ENCODE results near the gene FAM98B. TPM values are rescaled to one million over a fixed set of nuclear protein-coding genes. Genes with fewer than 3 reads are reported as not detected.

The FAM98B gene
- polyA plus RNA-seq, 2 of the 4 experiments (the other 2 are of a cell fraction), result 16.5 to 18.8 TPM

- TF ChIP-seq HEYL (CRISPR knock-in tag; IDR thresholded peaks at IDR 0.05) (no peak), NPAS2 (CRISPR knock-in tag; IDR thresholded peaks at IDR 0.05; ENCODE audit: borderline replicate concordance) (no peak), KDM1A (IDR thresholded peaks at IDR 0.05; ENCODE audit: low read depth) (no peak), EP300 (IDR thresholded peaks at IDR 0.05) (no peak), TP53 (CRISPR knock-in tag; IDR thresholded peaks at IDR 0.05) (no peak), FOSB (CRISPR knock-in tag; IDR thresholded peaks at IDR 0.05) (no peak), HOXB5 (CRISPR knock-in tag; IDR thresholded peaks at IDR 0.05) (no peak), BCL3 (IDR thresholded peaks at IDR 0.05) (no peak), MAZ (IDR thresholded peaks at IDR 0.05; ENCODE audit: borderline replicate concordance, low read depth, low read length) (no peak), SMC3 (IDR thresholded peaks at IDR 0.05) (no peak), ZFP36 (IDR thresholded peaks at IDR 0.05; ENCODE audit: borderline replicate concordance, partially characterized antibody) (no peak), MAFK (IDR thresholded peaks at IDR 0.05; ENCODE audit: partially characterized antibody) (no peak), EHMT2 (IDR thresholded peaks at IDR 0.05; ENCODE audit: low read depth) (no peak), HES2 (IDR thresholded peaks at IDR 0.05) (no peak), CTCF (IDR thresholded peaks at IDR 0.05) (no peak), HDAC2 (IDR thresholded peaks at IDR 0.05) (no peak), CHD2 (IDR thresholded peaks at IDR 0.05; ENCODE audit: low read length, partially characterized antibody) (no peak), ZSCAN20 (CRISPR knock-in tag; IDR thresholded peaks at IDR 0.05) (no peak), E2F6 (IDR thresholded peaks at IDR 0.05; ENCODE audit: borderline replicate concordance, low read depth) (no peak)
- ChIA-PET POLR2A (no interaction called here), CTCF (interaction anchor here (1.3 kb wide), 1 partner anchor 41 kb away, joined by 4 read pairs; no protein-coding TSS in a partner anchor)
- WGBS (ENCODE audit: missing lambda C conversion rate), result 72% methylated on average over 4 of the region's 4 CpGs
- no peak overlapping the region for H3K27ac ChIP-seq
- no peak overlapping the region for H3K4me2 ChIP-seq
- H3K4me3 ChIP-seq, result no peak overlapping the region
- no peaks in the 10 kb centered on the region for H3K9me3 ChIP-seq
- FAIRE-seq (no peak), DNase-seq (ENCODE audit: low read depth in 1 of 2, low spot score in 1 of 2) (no peak), ATAC-seq (no peak)
- no peaks in the 10 kb centered on the region for H3K4me1 ChIP-seq
Measured at GRCh38 chr15:38522922-38523321, 69.0 kb downstream of the FAM98B start.

GRCh38 chr15:38524156-38524555, 70.2 kb downstream of the FAM98B start:
- no peak for TF ChIP-seq REST (IDR thresholded peaks at IDR 0.05)
- TF ChIP-seq NPAS2 (CRISPR knock-in tag; IDR thresholded peaks at IDR 0.05; ENCODE audit: borderline replicate concordance), result no peak
- TF ChIP-seq KDM1A (IDR thresholded peaks at IDR 0.05; ENCODE audit: low read depth), result no peak
- TF ChIP-seq ELK1 (IDR thresholded peaks at IDR 0.05; ENCODE audit: low read depth, low read length), result no peak
- Histone ChIP-seq H3K4me2 (no peak overlapping the region), H3K4me1 (no peaks in the 10 kb centered on the region), H3K4me3 (no peak overlapping the region), H3K27ac (no peak overlapping the region), H3K9me3 (no peaks in the 10 kb centered on the region)
- ChIA-PET CTCF (interaction anchor here (0.7 to 1.3 kb wide), 4 partner anchors 38 to 182 kb away, joined by 3 to 4 read pairs (median 3); partner anchors contain the start of gene RASGRP1), POLR2A (no interaction called here)
- ATAC-seq, result no peak
- no peak for FAIRE-seq
- no peak for DNase-seq (ENCODE audit: low read depth in 1 of 2, low spot score in 1 of 2)
- 62% methylated on average over 5 of the region's 5 CpGs for WGBS (ENCODE audit: missing lambda C conversion rate)
